Kidney (tissue), 14 donors: ENCODE results near the gene PSMB9. TPM values are rescaled to one million over a fixed set of nuclear protein-coding genes. Genes with fewer than 3 reads are reported as not detected.
A peak's percentile ranks its signal among the peaks of the same experiment; 100 is the strongest.

Experiments
- DNase-seq, 5 donors: peaks; one replicate each; pipeline ENCODE4 v3.0.0-alpha.2; 2013 to 2020
- FAIRE-seq: peaks from 2 replicates; lab custom pipeline; 2012; peaks lifted over from hg19 to GRCh38; lab: Jason Lieb, UNC
- H3K27ac ChIP-seq, 2 donors: one replicate each; pipeline ENCODE4 v1.7.0; 2013; ENCODE audit warnings: low read depth in 2 of 2, low read length in 2 of 2, inconsistent platforms in 1 of 2
- H3K27me3 ChIP-seq: one replicate; pipeline ENCODE4 v1.7.1; 2013; ENCODE audit warnings: low read length, inconsistent platforms; ENCODE audit not compliant: control insufficient read depth, insufficient read depth
- H3K36me3 ChIP-seq, 3 donors: one replicate each; pipeline versions ENCODE4 v1.7.0 to v1.7.1; 2013; ENCODE audit warnings: low read length in 3 of 3, control low read depth in 1 of 3, inconsistent platforms in 1 of 3; ENCODE audit not compliant: insufficient read depth in 3 of 3, control insufficient read depth in 2 of 3
- H3K4me1 ChIP-seq, 3 donors: one replicate each; pipeline versions ENCODE4 v1.7.0 to v1.7.1; 2013; ENCODE audit warnings: low read length in 3 of 3, inconsistent platforms in 1 of 3, low read depth in 1 of 3; ENCODE audit not compliant: control insufficient read depth in 2 of 3, insufficient read depth in 2 of 3
- H3K4me3 ChIP-seq, 3 donors: one replicate each; pipeline versions ENCODE4 v1.7.0 to v1.8.1; 2013; ENCODE audit warnings: low read length in 3 of 3, control low read depth in 1 of 3, inconsistent platforms in 1 of 3
- H3K9ac ChIP-seq, 3 donors: one replicate each; pipeline versions ENCODE4 v1.7.0 to v1.7.1; 2013; ENCODE audit warnings: low read length in 3 of 3, control low read depth in 1 of 3, inconsistent platforms in 1 of 3
- H3K9me3 ChIP-seq, 3 donors: one replicate each; pipeline versions ENCODE4 v1.7.0 to v1.7.1; 2013; ENCODE audit warnings: low read length in 3 of 3, control low read depth in 1 of 3, inconsistent platforms in 1 of 3; ENCODE audit not compliant: control insufficient read depth in 2 of 3, insufficient read depth in 1 of 3
- CTCF ChIP-seq: IDR thresholded peaks from 3 replicates; pipeline ENCODE4 v1.5.1; 2012; ENCODE audit warnings: mild to moderate bottlenecking, moderate library complexity, borderline replicate concordance; ENCODE audit not compliant: insufficient read depth; ENCODE audit errors: extremely low read depth
- intact Hi-C: fragments of 100-400 bp; cut with DNase I; formaldehyde crosslinking; loops from one replicate; pipeline ENCODE4 v1.11.1; 2022
- polyA plus RNA-seq: library from polyadenylated mRNA; stranded (reverse); fragments of 350-450 nt; fragmentation: Illumina TruSeq; extraction: RNeasy Lipid Tissue Mini Kit (QIAGEN cat#74804); gene quantifications from one replicate; pipeline ENCODE4 v1.2.3, GENCODE V29; 2014; ENCODE audit warnings: low read depth, low replicate concordance; ENCODE audit not compliant: insufficient read depth
- total RNA-seq: library from RNA; stranded (reverse); fragmentation: NEBNext Ultra II Directional; extraction: Animal tissue kit (Norgen Biotek cat#: 25700); gene quantifications from one replicate; pipeline ENCODE4 v1.2.1, GENCODE V29; 2021
- donor health status: control.
- donor health status: control.
- donor health status: control.
- donor health status: control.
- donor health status: control.
- donor health status: DM: yes; HTN: yes; CAD: no.
- donor health status: Normal renal cell carcinoma (clear cell type).

PSMB9 gene
- total and polyA plus RNA-seq, 2 donors from 2014 or later: 52.8 to 56.6 TPM

- FAIRE-seq: no peak
- H3K36me3 ChIP-seq: peaks cover 0 to 16% (median 10%) of the 10 kb centered on the region in 3 donors
These were observed 585 bp downstream of the PSMB9 start for GRCh38 chr6:32854376-32855178.

GRCh38 chr6:32855467-32856174 is 1.6 kb downstream of the PSMB9 start:
- Histone ChIP-seq H3K27ac (no peak overlapping the region), H3K4me3 (peak overlapping the region in 2 of 3 donors; percentile 17 to 89), H3K27me3 (peaks cover 7% of the 10 kb centered on the region), H3K9me3 (no peaks in the 10 kb centered on the region), H3K36me3 (peaks cover 0 to 10% (median 1%) of the 10 kb centered on the region in 3 donors), H3K4me1 (peaks cover 0 to 11% (median 4%) of the 10 kb centered on the region in 3 donors), H3K9ac (peak overlapping the region in 1 of 3 donors; percentile 93)
- TF ChIP-seq CTCF: no peak
- intact Hi-C loops: no loop called here
- no peak for DNase-seq
- no peak for FAIRE-seq

More at GRCh38 chr6:32854376-32855178, 585 bp downstream of the PSMB9 start:
- intact Hi-C loops: no loop called here
- H3K9ac ChIP-seq: peak overlapping the region; percentile 46 to 93 (median 75)
- peak in 2 of 5 donors; percentile 56 to 79 for DNase-seq
- H3K4me1 ChIP-seq: peaks cover 0 to 11% (median 4%) of the 10 kb centered on the region in 3 donors
- H3K9me3 ChIP-seq: no peaks in the 10 kb centered on the region
- peaks cover 7% of the 10 kb centered on the region for H3K27me3 ChIP-seq
- peak overlapping the region; percentile 66 to 89 (median 75) for H3K4me3 ChIP-seq
- H3K27ac ChIP-seq: peak overlapping the region; percentile 97 to 99
- no peak for TF ChIP-seq CTCF

GRCh38 chr6:32857156-32857891 is 3.3 kb downstream of the PSMB9 start:
- DNase-seq: no peak
- intact Hi-C loops: no loop called here
- Histone ChIP-seq H3K27ac (no peak overlapping the region), H3K4me3 (no peak overlapping the region), H3K9ac (no peak overlapping the region), H3K4me1 (peaks cover 0 to 9% (median 1%) of the 10 kb centered on the region in 3 donors), H3K9me3 (no peaks in the 10 kb centered on the region), H3K36me3 (peaks cover 0 to 7% (median 0%) of the 10 kb centered on the region in 3 donors), H3K27me3 (peaks cover 5% of the 10 kb centered on the region)
- no peak for FAIRE-seq
- no peak for TF ChIP-seq CTCF
